SK-N-MC (cell line): ENCODE measurements around the gene PCED1A.

Experiments
- EZH2 ChIP-seq: fragments of 200-600 bp; sonication (generic); IDR thresholded peaks from one replicate; pipeline ENCODE4 v1.6.1; 2017; ENCODE audit warnings: antibody characterized with exemption
- FOXP2 ChIP-seq: optimal IDR thresholded peaks from 2 replicates; pipeline ENCODE3; 2011; ENCODE audit warnings: mild to moderate bottlenecking, moderate library complexity; ENCODE audit not compliant: insufficient read depth; ENCODE audit errors: extremely low read length, control extremely low read depth
- POLR2AphosphoS5 ChIP-seq: IDR thresholded peaks from 2 replicates; pipeline ENCODE4 v1.6.1; 2012; ENCODE audit warnings: mild to moderate bottlenecking, low read depth, low read length, borderline replicate concordance

DNA sequence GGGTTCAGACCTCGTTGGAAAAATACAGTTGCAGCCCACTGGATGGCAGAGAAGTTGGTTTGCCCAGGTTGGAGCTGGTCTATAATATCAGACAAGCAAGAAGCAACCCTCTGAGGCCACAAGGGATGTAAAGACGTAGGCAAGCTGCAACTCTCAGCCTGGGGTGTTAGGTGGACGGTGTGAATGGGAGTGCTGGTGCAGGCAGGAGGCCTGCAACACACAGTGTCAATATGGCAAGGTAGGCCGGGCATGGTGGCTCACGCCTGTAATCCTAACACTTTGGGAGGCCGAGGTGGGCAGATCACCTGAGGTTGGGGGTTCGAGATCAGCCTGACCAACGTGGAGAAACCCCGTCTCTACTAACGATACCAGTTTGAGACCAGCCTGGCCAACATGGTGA lies 10.6 kb upstream of the PCED1A start:
- TF ChIP-seq POLR2AphosphoS5 (no peak), EZH2 (no peak), FOXP2 (no peak)
